Stimulated activated CD8-positive, alpha-beta memory T cell treated with anti-CD3 and anti-CD28 coated beads, Interleukin-2, amount 100 ng/mL, for 48 hours (primary cell): ENCODE measurements around the gene ARF5.
"Not testable (repeated sequence)": the region's sequence is repeated elsewhere in the genome, so short reads cannot be mapped to it uniquely, and the experiment has no call there.

Experiments
- DNase-seq, 2 donors: peaks; one replicate each; pipeline ENCODE4 v3.0.0-alpha.2; 2020; ENCODE audit warnings: low read depth in 2 of 2

Gene ARF5

GRCh38 chr7:127588019-127588696, at the start of gene ARF5:
ARF5 (plus strand) TSS chr7:127588411; CDS start chr7:127588499, 88 bp downstream.
- DNase-seq = peak; percentile 81 to 84

GRCh38 chr7:127539116-127539515, 49.1 kb upstream of the ARF5 start:
- DNase-seq = no peak

GRCh38 chr7:127540461-127540860, 47.8 kb upstream of the ARF5 start:
- DNase-seq = not testable (repeated sequence)

- no peak for DNase-seq
These were observed 46.7 kb upstream of the ARF5 start for GRCh38 chr7:127541548-127541947.

- DNase-seq = no peak
These were observed 41.9 kb upstream of the ARF5 start for GRCh38 chr7:127546313-127546712.

GRCh38 chr7:127550247-127550646, 38.0 kb upstream of the ARF5 start:
- DNase-seq = no peak

GRCh38 chr7:127551941-127552340, 36.3 kb upstream of the ARF5 start:
- no peak for DNase-seq

GRCh38 chr7:127556404-127556803, 31.8 kb upstream of the ARF5 start:
- DNase-seq = no peak

- DNase-seq = no peak
These were observed 30.4 kb upstream of the ARF5 start for GRCh38 chr7:127557803-127558202.

- DNase-seq = no peak
These were observed 22.0 kb upstream of the ARF5 start for GRCh38 chr7:127566242-127566641.

- not testable (repeated sequence) for DNase-seq
These were observed 20.2 kb upstream of the ARF5 start for GRCh38 chr7:127568034-127568433.

- no peak for DNase-seq
These were observed 16.3 kb upstream of the ARF5 start for GRCh38 chr7:127571741-127572505.

- no peak for DNase-seq
These were observed 10.1 kb upstream of the ARF5 start for GRCh38 chr7:127578036-127578684.

GRCh38 chr7:127578711-127579275, 9.4 kb upstream of the ARF5 start:
- no peak for DNase-seq

- no peak for DNase-seq
These were observed 7.6 kb upstream of the ARF5 start for GRCh38 chr7:127580612-127581011.

- DNase-seq = no peak
These were observed 6.5 kb upstream of the ARF5 start for GRCh38 chr7:127581716-127582115.

GRCh38 chr7:127582361-127582760, 5.8 kb upstream of the ARF5 start:
- DNase-seq = no peak

- DNase-seq = no peak
These were observed 3.6 kb upstream of the ARF5 start for GRCh38 chr7:127584648-127585043.

GRCh38 chr7:127585044-127585953, 2.9 kb upstream of the ARF5 start, which contains the start of gene GCC1:
GCC1 (minus strand) TSS chr7:127585596; CDS start chr7:127585182, 414 bp downstream.
- DNase-seq = peak; percentile 90 to 94

- no peak for DNase-seq
These were observed 1.9 kb upstream of the ARF5 start for GRCh38 chr7:127586346-127586745.

- DNase-seq = no peak
These were observed 570 bp upstream of the ARF5 start for GRCh38 chr7:127587663-127588018.
